ENCODE results near the gene ZSCAN32.

ZSCAN32 gene

GRCh38 chr16:3400779-3401688, at the start of gene ZSCAN32, which contains the start of gene ZNF174:
Gene ZSCAN32, minus strand, starts transcription at chr16:3401004. Its CDS starts 3,447 bp downstream, at chr16:3397557.
Gene ZNF174, plus strand, starts transcription at chr16:3401215. Its CDS starts 790 bp downstream, at chr16:3402005.
- peak; percentile 97 for DNase-seq

- DNase-seq = no peak
Measured at GRCh38 chr16:3444032-3444388, 43.2 kb upstream of the ZSCAN32 start.

- peak; percentile 80 for DNase-seq
Measured at GRCh38 chr16:3443108-3444031, 42.6 kb upstream of the ZSCAN32 start, which contains the start of the genes NAA60 and ZNF597. Gene NAA60, plus strand, starts transcription at chr16:3443680. Its CDS starts 32,548 bp downstream, at chr16:3476228. Gene ZNF597, minus strand, starts transcription at chr16:3443504. Its CDS starts 351 bp downstream, at chr16:3443153.

- DNase-seq = no peak
Measured at GRCh38 chr16:3439637-3440036, 38.8 kb upstream of the ZSCAN32 start.

- DNase-seq = no peak
Measured at GRCh38 chr16:3434373-3434772, 33.6 kb upstream of the ZSCAN32 start.

GRCh38 chr16:3431779-3432219, 31.0 kb upstream of the ZSCAN32 start:
- DNase-seq = peak; percentile 84

DNA sequence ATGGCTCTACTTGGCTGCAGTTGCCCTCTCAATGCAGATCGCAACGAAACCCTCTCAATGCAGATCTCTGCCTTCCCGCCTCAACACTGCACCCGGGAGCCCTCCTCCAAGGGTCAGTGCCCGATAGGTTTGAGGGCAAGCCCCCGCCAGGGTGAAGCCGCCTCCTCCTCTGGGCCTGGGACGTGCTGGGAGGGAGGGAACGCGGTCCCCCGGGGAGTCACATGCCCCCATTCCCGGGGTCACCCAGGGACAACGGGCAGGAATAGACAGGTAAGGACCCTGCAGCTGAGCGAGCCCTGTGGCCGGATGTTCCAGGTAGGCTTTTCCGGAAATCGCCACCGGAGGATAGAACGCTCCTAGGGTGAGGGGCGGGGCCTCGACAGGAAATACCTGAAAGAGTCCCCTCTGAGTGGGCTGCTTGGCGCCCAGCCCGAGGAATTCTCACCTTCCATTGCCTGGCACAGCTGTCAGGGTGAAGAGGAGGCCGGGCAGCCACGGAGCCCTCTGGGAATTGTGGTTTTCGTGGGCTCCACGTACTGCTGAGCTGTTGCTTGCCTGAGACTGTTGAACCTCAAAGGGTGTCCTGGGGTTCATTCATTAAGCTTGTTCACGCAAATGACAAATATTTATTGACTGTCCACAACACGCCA, 13.1 kb upstream of the ZSCAN32 start:
- DNase-seq = no peak

- DNase-seq = no peak
Measured at GRCh38 chr16:3408561-3409197, 7.9 kb upstream of the ZSCAN32 start.

DNA sequence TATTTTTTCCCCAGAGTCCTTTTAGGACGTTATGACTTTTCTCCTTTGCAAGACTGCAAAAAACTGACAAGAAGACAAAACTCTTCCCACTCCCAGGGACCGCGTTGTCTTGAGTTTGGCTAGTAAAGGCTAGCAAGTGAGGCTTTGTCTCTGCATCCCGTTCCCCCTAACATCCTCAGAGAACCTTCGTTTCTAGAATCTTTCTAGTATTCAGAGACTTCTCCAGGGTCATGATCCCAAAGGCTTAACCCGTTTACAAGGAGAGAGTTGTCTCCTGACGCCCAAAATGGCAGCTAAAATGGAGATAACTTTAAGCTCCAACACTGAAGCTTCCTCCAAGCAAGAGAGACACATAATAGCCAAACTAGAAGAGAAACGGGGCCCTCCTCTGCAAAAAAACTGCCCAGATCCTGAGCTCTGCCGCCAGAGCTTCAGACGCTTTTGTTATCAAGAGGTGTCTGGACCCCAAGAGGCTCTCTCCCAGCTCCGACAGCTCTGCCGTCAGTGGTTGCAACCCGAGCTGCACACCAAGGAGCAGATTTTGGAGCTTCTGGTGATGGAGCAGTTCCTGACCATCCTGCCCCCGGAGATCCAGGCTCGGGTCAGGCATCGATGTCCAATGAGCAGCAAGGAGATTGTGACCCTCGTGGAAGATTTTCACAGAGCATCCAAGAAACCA, 1.1 kb upstream of the ZSCAN32 start:
- DNase-seq = no peak

GRCh38 chr16:3400446-3400778, 392 bp downstream of the ZSCAN32 start:
- DNase-seq = no peak

GRCh38 chr16:3389663-3390338, 11.0 kb downstream of the ZSCAN32 start:
- no peak for DNase-seq

- no peak for DNase-seq
Measured at GRCh38 chr16:3388325-3388724, 12.5 kb downstream of the ZSCAN32 start.

GRCh38 chr16:3383045-3383448, 17.8 kb downstream of the ZSCAN32 start:
- no peak for DNase-seq

GRCh38 chr16:3377917-3378316, 22.9 kb downstream of the ZSCAN32 start:
- no peak for DNase-seq

GRCh38 chr16:3375680-3376079, 25.1 kb downstream of the ZSCAN32 start:
- DNase-seq = no peak

DNA sequence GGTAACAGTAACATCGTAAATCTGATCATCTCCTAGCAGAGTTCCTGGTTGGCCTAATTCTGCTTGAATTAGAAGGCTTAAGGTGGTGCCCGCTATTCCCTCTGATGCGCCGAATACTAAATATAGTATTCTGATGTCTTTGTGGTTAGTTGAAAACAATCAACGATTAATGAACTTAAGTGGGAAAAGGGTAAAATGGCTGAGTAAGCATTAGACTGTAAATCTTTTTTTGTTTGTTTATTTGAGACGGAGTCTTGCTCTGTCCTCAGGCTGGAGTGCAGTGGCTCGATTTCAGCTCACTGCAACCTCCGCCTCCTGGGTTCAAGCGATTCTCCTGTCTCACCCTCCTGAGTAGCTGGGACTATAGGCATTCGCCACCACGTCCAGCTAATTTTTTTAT, 31.7 kb downstream of the ZSCAN32 start:
- DNase-seq = no peak

- peak; percentile 88 for DNase-seq
Measured at GRCh38 chr16:3364774-3365427, 35.9 kb downstream of the ZSCAN32 start.

DNA sequence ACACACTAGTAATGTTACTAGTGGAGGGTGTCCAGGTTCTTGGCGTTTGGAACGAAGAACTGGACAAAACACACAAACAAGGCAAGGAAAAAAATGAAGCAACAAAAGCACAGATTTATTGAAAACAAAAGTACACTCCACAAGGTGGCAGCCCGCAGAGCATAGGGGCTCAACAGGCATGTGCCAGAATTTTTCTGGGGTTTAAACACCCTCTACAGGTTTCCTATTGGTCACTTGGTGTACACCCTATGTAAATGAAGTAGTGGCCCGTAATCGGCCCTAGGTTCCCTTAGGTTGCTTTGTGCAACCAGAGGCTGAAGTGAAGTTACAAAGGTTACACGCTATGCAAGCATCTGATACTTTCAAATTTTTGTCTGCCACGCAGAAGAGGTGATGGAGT, 37.0 kb downstream of the ZSCAN32 start:
- no peak for DNase-seq

GRCh38 chr16:3362931-3363330, 37.9 kb downstream of the ZSCAN32 start:
- no peak for DNase-seq

GRCh38 chr16:3358871-3359270, 41.9 kb downstream of the ZSCAN32 start:
- DNase-seq = no peak

GRCh38 chr16:3356118-3356517, 44.7 kb downstream of the ZSCAN32 start:
- no peak for DNase-seq
